Measurements from ENCODE around the gene RREB1. TPM values are rescaled to one million over a fixed set of nuclear protein-coding genes. Genes with fewer than 3 reads are reported as not detected.
A peak's percentile ranks its signal among the peaks of the same experiment; 100 is the strongest.

Gene RREB1
- total and polyA plus RNA-seq, 4 experiments from 2014 or later, result 0.50 to 43.4 (median 25.2) TPM

DNA sequence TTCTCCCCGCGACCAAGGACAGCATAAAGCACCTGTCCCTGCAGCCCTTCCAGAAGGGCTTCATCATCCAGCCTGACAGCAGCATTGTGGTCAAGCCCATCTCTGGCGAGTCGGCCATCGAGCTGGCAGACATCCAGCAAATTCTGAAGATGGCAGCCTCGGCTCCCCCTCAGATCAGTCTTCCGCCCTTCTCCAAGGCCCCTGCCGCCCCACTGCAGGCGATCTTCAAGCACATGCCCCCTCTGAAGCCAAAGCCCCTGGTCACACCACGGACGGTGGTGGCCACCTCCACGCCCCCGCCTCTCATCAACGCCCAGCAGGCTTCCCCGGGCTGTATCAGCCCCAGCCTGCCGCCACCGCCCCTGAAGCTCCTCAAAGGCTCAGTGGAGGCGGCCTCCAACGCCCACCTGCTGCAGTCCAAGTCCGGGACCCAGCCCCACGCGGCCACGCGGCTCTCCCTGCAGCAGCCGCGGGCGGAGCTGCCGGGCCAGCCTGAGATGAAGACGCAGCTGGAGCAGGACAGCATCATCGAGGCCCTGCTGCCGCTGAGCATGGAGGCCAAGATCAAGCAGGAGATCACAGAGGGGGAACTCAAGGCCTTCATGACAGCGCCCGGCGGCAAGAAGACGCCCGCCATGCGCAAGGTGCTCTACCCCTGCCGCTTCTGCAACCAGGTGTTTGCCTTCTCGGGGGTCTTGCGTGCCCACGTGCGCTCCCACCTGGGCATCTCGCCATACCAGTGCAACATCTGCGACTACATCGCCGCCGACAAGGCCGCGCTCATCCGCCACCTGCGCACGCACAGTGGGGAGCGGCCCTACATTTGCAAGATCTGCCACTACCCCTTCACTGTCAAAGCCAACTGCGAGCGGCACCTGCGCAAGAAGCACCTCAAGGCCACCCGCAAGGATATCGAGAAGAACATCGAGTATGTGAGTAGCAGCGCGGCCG, 121.9 kb downstream of the RREB1 start:
- H3K9me3 ChIP-seq (ENCODE audit: control insufficient read depth in 1 of 2, low read length in 2 of 2), result no peaks in the 10 kb centered on the region
- no peaks in the 10 kb centered on the region for H3K4me1 ChIP-seq (ENCODE audit: insufficient read depth, low read length)
- Mint-ChIP-seq H3K27me3 (no peaks in the 10 kb centered on the region), H3K9me3 (no peaks in the 10 kb centered on the region), H3K36me3 (peaks cover 64 to 73% of the 10 kb centered on the region in 2 donors), H3K4me3 (no peak overlapping the region), H3K27ac (no peak overlapping the region), H3K4me1 (peaks cover 3 to 11% (median 8%) of the 10 kb centered on the region in 4 donors)
- H3K27ac ChIP-seq (ENCODE audit: low read depth, low read length), result no peak overlapping the region
- no peak overlapping the region for H3K4me3 ChIP-seq (ENCODE audit: low read length in 2 of 2)
- H3K27me3 ChIP-seq (ENCODE audit: insufficient read depth, low read length), result no peaks in the 10 kb centered on the region
- CTCF ChIA-PET (ENCODE audit: partially characterized antibody), result interaction anchor here (0.6 kb wide), 1 partner anchor 579 kb away, joined by 3 read pairs; no protein-coding TSS in a partner anchor
- peaks cover 56% of the 10 kb centered on the region for H3K36me3 ChIP-seq (ENCODE audit: insufficient read depth, low read length)
- DNase-seq, result no peak
- intact Hi-C loops (cut with micrococcal nuclease), result no loop called here
- POLR2A ChIA-PET (ENCODE audit: partially characterized antibody), result interaction anchor here (1.0 kb wide), 1 partner anchor 148 kb away, joined by 3 read pairs; no protein-coding TSS in a partner anchor

- peaks cover 67 to 74% of the 10 kb centered on the region in 2 donors for H3K36me3 Mint-ChIP-seq
- POLR2A ChIA-PET (ENCODE audit: partially characterized antibody), result no interaction called here
Observed at GRCh38 chr6:7230327-7230691, 122.5 kb downstream of the RREB1 start.

GRCh38 chr6:7230956-7231713, 123.4 kb downstream of the RREB1 start:
- no peaks in the 10 kb centered on the region for H3K27me3 Mint-ChIP-seq
- peaks cover 66 to 74% of the 10 kb centered on the region in 2 donors for H3K36me3 Mint-ChIP-seq
- H3K27me3 ChIP-seq (ENCODE audit: insufficient read depth, low read length), result no peaks in the 10 kb centered on the region
- H3K9me3 ChIP-seq (ENCODE audit: control insufficient read depth in 1 of 2, low read length in 2 of 2), result no peaks in the 10 kb centered on the region
- intact Hi-C loops (cut with micrococcal nuclease), result no loop called here
- CTCF ChIA-PET (ENCODE audit: partially characterized antibody), result interaction anchor here (1.0 kb wide), 1 partner anchor 12 kb away, joined by 3 read pairs; no protein-coding TSS in a partner anchor
- peaks cover 55% of the 10 kb centered on the region for H3K36me3 ChIP-seq (ENCODE audit: insufficient read depth, low read length)
- no peak overlapping the region for H3K4me3 Mint-ChIP-seq
- peaks cover 3 to 11% (median 8%) of the 10 kb centered on the region in 4 donors for H3K4me1 Mint-ChIP-seq
- H3K4me3 ChIP-seq (ENCODE audit: low read length in 2 of 2), result no peak overlapping the region
- no peaks in the 10 kb centered on the region for H3K4me1 ChIP-seq (ENCODE audit: insufficient read depth, low read length)
- peak overlapping the region in 1 of 7 donors; percentile 12 for H3K27ac Mint-ChIP-seq
- DNase-seq, result no peak
- H3K27ac ChIP-seq (ENCODE audit: low read depth, low read length), result no peak overlapping the region
- POLR2A ChIA-PET (ENCODE audit: partially characterized antibody), result interaction anchor here (0.6 kb wide), 1 partner anchor 13 kb away, joined by 4 read pairs; no protein-coding TSS in a partner anchor
- no peaks in the 10 kb centered on the region for H3K9me3 Mint-ChIP-seq

More at GRCh38 chr6:7230327-7230691, 122.5 kb downstream of the RREB1 start:
- no peaks in the 10 kb centered on the region for H3K9me3 ChIP-seq (ENCODE audit: control insufficient read depth in 1 of 2, low read length in 2 of 2)
- Mint-ChIP-seq H3K27me3 (no peaks in the 10 kb centered on the region), H3K4me3 (no peak overlapping the region), H3K27ac (no peak overlapping the region), H3K4me1 (peaks cover 3 to 11% (median 8%) of the 10 kb centered on the region in 4 donors), H3K9me3 (no peaks in the 10 kb centered on the region)
- no peaks in the 10 kb centered on the region for H3K4me1 ChIP-seq (ENCODE audit: insufficient read depth, low read length)
- CTCF ChIA-PET (ENCODE audit: partially characterized antibody), result no interaction called here
- intact Hi-C loops (cut with micrococcal nuclease), result no loop called here
- no peak overlapping the region for H3K4me3 ChIP-seq (ENCODE audit: low read length in 2 of 2)
- DNase-seq, result no peak
- no peak overlapping the region for H3K27ac ChIP-seq (ENCODE audit: low read depth, low read length)
- H3K36me3 ChIP-seq (ENCODE audit: insufficient read depth, low read length), result peaks cover 54% of the 10 kb centered on the region
- no peaks in the 10 kb centered on the region for H3K27me3 ChIP-seq (ENCODE audit: insufficient read depth, low read length)

DNA sequence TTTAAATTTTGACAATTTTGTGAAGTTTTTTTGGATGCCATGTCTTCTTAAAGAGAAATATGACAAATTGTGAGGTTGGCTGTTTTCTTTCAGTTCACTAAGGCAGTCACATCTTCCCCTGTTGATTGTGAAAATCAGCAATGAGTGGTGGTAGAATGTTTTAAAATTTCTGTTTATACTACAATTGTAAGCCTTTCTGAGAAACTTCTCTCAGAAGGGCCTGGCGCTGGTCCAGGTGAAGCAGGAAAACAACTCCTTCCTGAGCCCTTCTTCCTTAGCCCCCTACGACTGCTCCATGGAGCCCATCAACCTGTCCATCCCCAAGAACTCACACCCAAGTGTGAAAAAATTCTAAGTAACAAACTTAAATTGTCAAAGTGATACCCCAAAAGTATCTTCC, 124.6 kb downstream of the RREB1 start:
- H3K4me1 Mint-ChIP-seq, result peaks cover 3 to 11% (median 8%) of the 10 kb centered on the region in 4 donors
- H3K9me3 Mint-ChIP-seq, result no peaks in the 10 kb centered on the region
- ChIA-PET CTCF (ENCODE audit: partially characterized antibody) (interaction anchor here (1.7 kb wide), 1 partner anchor 43 kb away, joined by 3 read pairs; no protein-coding TSS in a partner anchor), POLR2A (ENCODE audit: partially characterized antibody) (no interaction called here)
- peak overlapping the region in 2 of 7 donors; percentile 37 to 79 for H3K27ac Mint-ChIP-seq
- H3K4me1 ChIP-seq (ENCODE audit: insufficient read depth, low read length), result no peaks in the 10 kb centered on the region
- intact Hi-C loops (cut with micrococcal nuclease), result no loop called here
- H3K9me3 ChIP-seq (ENCODE audit: control insufficient read depth in 1 of 2, low read length in 2 of 2), result no peaks in the 10 kb centered on the region
- no peak for DNase-seq
- H3K27ac ChIP-seq (ENCODE audit: low read depth, low read length), result no peak overlapping the region
- no peaks in the 10 kb centered on the region for H3K27me3 Mint-ChIP-seq
- H3K36me3 Mint-ChIP-seq, result peaks cover 64 to 71% of the 10 kb centered on the region in 2 donors
- no peaks in the 10 kb centered on the region for H3K27me3 ChIP-seq (ENCODE audit: insufficient read depth, low read length)
- peaks cover 52% of the 10 kb centered on the region for H3K36me3 ChIP-seq (ENCODE audit: insufficient read depth, low read length)
- no peak overlapping the region for H3K4me3 ChIP-seq (ENCODE audit: low read length in 2 of 2)
- H3K4me3 Mint-ChIP-seq, result no peak overlapping the region

DNA sequence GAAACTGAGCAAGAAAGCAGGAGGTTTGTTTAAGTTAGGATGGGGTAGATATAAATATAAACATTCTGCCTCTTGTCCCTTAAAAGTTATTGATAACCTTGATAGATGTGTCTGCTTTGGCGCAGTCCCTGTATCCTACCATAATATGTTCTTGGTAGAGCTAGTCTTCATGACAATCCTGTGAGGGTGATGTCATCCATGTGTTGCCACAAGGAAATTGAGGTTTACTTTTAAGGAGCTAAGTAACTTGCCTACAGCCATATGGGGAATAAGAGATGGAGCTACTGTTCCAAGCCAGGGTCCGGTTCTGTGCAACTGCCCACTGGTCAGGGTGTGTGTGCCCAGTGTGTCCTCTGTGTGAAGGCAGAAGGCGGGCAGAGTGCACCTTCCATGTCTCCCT, 126.8 kb downstream of the RREB1 start:
- Histone ChIP-seq H3K9me3 (ENCODE audit: control insufficient read depth in 1 of 2, low read length in 2 of 2) (no peaks in the 10 kb centered on the region), H3K36me3 (ENCODE audit: insufficient read depth, low read length) (peaks cover 42% of the 10 kb centered on the region), H3K27ac (ENCODE audit: low read depth, low read length) (no peak overlapping the region), H3K27me3 (ENCODE audit: insufficient read depth, low read length) (no peaks in the 10 kb centered on the region), H3K4me3 (ENCODE audit: low read length in 2 of 2) (no peak overlapping the region), H3K4me1 (ENCODE audit: insufficient read depth, low read length) (no peaks in the 10 kb centered on the region)
- ChIA-PET POLR2A (ENCODE audit: partially characterized antibody) (no interaction called here), CTCF (ENCODE audit: partially characterized antibody) (interaction anchor here (0.8 to 1.3 kb wide), 2 partner anchors 9 to 10 kb away, joined by 3 to 10 read pairs; no protein-coding TSS in a partner anchor)
- no peak for DNase-seq
- peaks cover 6 to 9% (median 7%) of the 10 kb centered on the region in 4 donors for H3K4me1 Mint-ChIP-seq
- no peak overlapping the region for H3K4me3 Mint-ChIP-seq
- no peaks in the 10 kb centered on the region for H3K27me3 Mint-ChIP-seq
- H3K27ac Mint-ChIP-seq, result peak overlapping the region in 1 of 7 donors; percentile 68
- H3K36me3 Mint-ChIP-seq, result peaks cover 48 to 59% of the 10 kb centered on the region in 2 donors
- no peaks in the 10 kb centered on the region for H3K9me3 Mint-ChIP-seq
- intact Hi-C loops (cut with micrococcal nuclease), result no loop called here

- peaks cover 38% of the 10 kb centered on the region for H3K36me3 ChIP-seq (ENCODE audit: insufficient read depth, low read length)
- H3K9me3 ChIP-seq (ENCODE audit: control insufficient read depth in 1 of 2, low read length in 2 of 2), result no peaks in the 10 kb centered on the region
- peaks cover 6 to 11% (median 9%) of the 10 kb centered on the region in 4 donors for H3K4me1 Mint-ChIP-seq
- H3K27me3 ChIP-seq (ENCODE audit: insufficient read depth, low read length), result no peaks in the 10 kb centered on the region
- peak overlapping the region in 4 of 7 donors; percentile 0 to 75 (median 57) for H3K27ac Mint-ChIP-seq
- intact Hi-C loops (cut with micrococcal nuclease), result no loop called here
- H3K9me3 Mint-ChIP-seq, result no peaks in the 10 kb centered on the region
- peaks cover 45 to 61% of the 10 kb centered on the region in 2 donors for H3K36me3 Mint-ChIP-seq
- POLR2A ChIA-PET (ENCODE audit: partially characterized antibody), result no interaction called here
- no peaks in the 10 kb centered on the region for H3K4me1 ChIP-seq (ENCODE audit: insufficient read depth, low read length)
- H3K27ac ChIP-seq (ENCODE audit: low read depth, low read length), result no peak overlapping the region
- no peaks in the 10 kb centered on the region for H3K27me3 Mint-ChIP-seq
- no peak overlapping the region for H3K4me3 Mint-ChIP-seq
- no peak overlapping the region for H3K4me3 ChIP-seq (ENCODE audit: low read length in 2 of 2)
- CTCF ChIA-PET (ENCODE audit: partially characterized antibody), result interaction anchor here (0.6 kb wide), 1 partner anchor 115 kb away, joined by 3 read pairs; no protein-coding TSS in a partner anchor
- DNase-seq, result no peak
Observed at GRCh38 chr6:7235712-7236305, 128.0 kb downstream of the RREB1 start.
